Neuronal stem cell (in vitro differentiated cells): ENCODE data around the gene TRNT1.

ENCODE experiments used
- DNase-seq: peaks from one replicate; pipeline ENCODE4 v3.0.0-alpha.2; 2013; ENCODE audit warnings: low spot score
- H2AFZ ChIP-seq: one replicate; pipeline ENCODE4 v1.6.1; 2013; ENCODE audit warnings: mild to moderate bottlenecking, low read length, inconsistent platforms
- H2AK5ac ChIP-seq: 2 replicates; pipeline ENCODE4 v1.6.1; 2013; ENCODE audit warnings: low read depth, mild to moderate bottlenecking, inconsistent platforms, low read length, moderate library complexity, mixed read lengths
- H2BK120ac ChIP-seq: 2 replicates; pipeline ENCODE4 v1.6.1; 2013; ENCODE audit warnings: low read depth, mild to moderate bottlenecking, inconsistent platforms, low read length, moderate library complexity, mixed read lengths
- H2BK12ac ChIP-seq: one replicate; pipeline ENCODE4 v1.6.1; 2013; ENCODE audit warnings: low read length, inconsistent platforms
- H2BK15ac ChIP-seq: 2 replicates; pipeline ENCODE4 v1.6.1; 2013; ENCODE audit warnings: mild to moderate bottlenecking, low read length, inconsistent platforms, mixed read lengths
- H2BK5ac ChIP-seq: one replicate; pipeline ENCODE4 v1.6.1; 2013; ENCODE audit warnings: inconsistent platforms, mild to moderate bottlenecking, low read length, moderate library complexity
- H3K14ac ChIP-seq: one replicate; pipeline ENCODE4 v1.6.1; 2013; ENCODE audit warnings: low read length, inconsistent platforms
- H3K18ac ChIP-seq: 2 replicates; pipeline ENCODE4 v1.6.1; 2013; ENCODE audit warnings: low read length, inconsistent platforms
- H3K23ac ChIP-seq: 2 replicates; pipeline ENCODE4 v1.6.1; 2013; ENCODE audit warnings: low read depth, mild to moderate bottlenecking, mixed read lengths, low read length, inconsistent platforms; ENCODE audit not compliant: poor library complexity
- H3K27ac ChIP-seq: replicated peaks from 3 replicates; pipeline ENCODE4 v1.5.1; 2013; ENCODE audit warnings: low read length, inconsistent platforms
- H3K27me3 ChIP-seq, 3 experiments: 2 replicates each; pipeline ENCODE4 v1.6.1; 2013; ENCODE audit warnings: low read length in 3 of 3, mild to moderate bottlenecking in 2 of 3, inconsistent platforms in 1 of 3, low read depth in 1 of 3, mixed read lengths in 1 of 3, moderate library complexity in 1 of 3; ENCODE audit not compliant: control insufficient read depth in 3 of 3, insufficient read depth in 3 of 3
- H3K36me3 ChIP-seq, 2 donors: replicated peaks in 1 of 2; 2 replicates each; pipeline ENCODE4 v1.6.1; 2013; ENCODE audit warnings: low read length in 2 of 2; ENCODE audit not compliant: control insufficient read depth in 2 of 2, insufficient read depth in 2 of 2
- H3K4ac ChIP-seq: 2 replicates; pipeline ENCODE4 v1.6.1; 2013; ENCODE audit warnings: inconsistent platforms, mild to moderate bottlenecking, low read length, moderate library complexity
- H3K4me1 ChIP-seq, 2 donors: 1 replicate in 1 of 2; 2 replicates in 1 of 2; pipeline ENCODE4 v1.6.1; 2013; ENCODE audit warnings: low read length in 2 of 2, low read depth in 1 of 2; ENCODE audit not compliant: control insufficient read depth in 2 of 2, insufficient read depth in 1 of 2
- H3K4me2 ChIP-seq: one replicate; pipeline ENCODE4 v1.6.1; 2013; ENCODE audit warnings: mild to moderate bottlenecking, low read length, inconsistent platforms; ENCODE audit not compliant: insufficient read depth, poor library complexity, severe bottlenecking
- H3K4me3 ChIP-seq, 2 donors: 2 replicates each; pipeline ENCODE4 v1.5.1; 2013; ENCODE audit warnings: low read length in 2 of 2, mild to moderate bottlenecking in 2 of 2, inconsistent platforms in 1 of 2, moderate library complexity in 1 of 2
- H3K79me1 ChIP-seq: one replicate; pipeline ENCODE4 v1.6.1; 2013; ENCODE audit warnings: low read depth, mild to moderate bottlenecking, inconsistent platforms, low read length, moderate library complexity
- H3K9ac ChIP-seq: one replicate; pipeline ENCODE4 v1.6.1; 2013; ENCODE audit warnings: mild to moderate bottlenecking, low read depth, low read length, inconsistent platforms; ENCODE audit not compliant: poor library complexity
- H3K9me3 ChIP-seq, 2 donors: replicated peaks in 1 of 2; 2 replicates each; pipeline versions ENCODE3 to v1.6.1; 2013; ENCODE audit warnings: low read length in 2 of 2, mild to moderate bottlenecking in 2 of 2, inconsistent platforms in 1 of 2, low read depth in 1 of 2, mixed read lengths in 1 of 2, moderate library complexity in 1 of 2; ENCODE audit not compliant: control insufficient read depth in 2 of 2, insufficient read depth in 1 of 2
- H4K8ac ChIP-seq: one replicate; pipeline ENCODE4 v1.6.1; 2013; ENCODE audit warnings: low read depth, mild to moderate bottlenecking, inconsistent platforms, low read length, moderate library complexity
- H4K91ac ChIP-seq: one replicate; pipeline ENCODE4 v1.6.1; 2013; ENCODE audit warnings: low read length, low read depth, mild to moderate bottlenecking, inconsistent platforms; ENCODE audit not compliant: poor library complexity
- WGBS, 2 donors: extraction: QIAGEN DNeasy Blood & Tissue Kit; methylation state at CpG; one replicate each; pipeline ENCODE4 v1.1.7; 2013; ENCODE audit warnings: missing lambda C conversion rate in 2 of 2, mixed read lengths in 1 of 2; ENCODE audit not compliant: insufficient read length in 2 of 2, insufficient replicate concordance in 1 of 2; ENCODE audit errors: extremely low coverage in 2 of 2; 5-methylcytosine and 5-hydroxymethylcytosine counted together

Gene TRNT1

GRCh38 chr3:3107181-3107580 lies 19.6 kb upstream of the TRNT1 start:
- no peak overlapping the region for H3K27ac ChIP-seq

GRCh38 chr3:3107858-3108257 lies 18.9 kb upstream of the TRNT1 start:
- no peaks in the 10 kb centered on the region for H3K9me3 ChIP-seq
- no peak overlapping the region for H3K4me2 ChIP-seq
- H2BK120ac ChIP-seq: no peak overlapping the region
- no peak overlapping the region for H3K27ac ChIP-seq
- H3K36me3 ChIP-seq: no peaks in the 10 kb centered on the region
- peaks cover 0 to 3% (median 0%) of the 10 kb centered on the region in 3 experiments for H3K27me3 ChIP-seq
- H3K4ac ChIP-seq: no peak overlapping the region
- H4K8ac ChIP-seq: no peak overlapping the region
- H2BK15ac ChIP-seq: no peak overlapping the region
- H3K18ac ChIP-seq: no peak overlapping the region
- H3K4me3 ChIP-seq: no peak overlapping the region
- no peak overlapping the region for H2BK5ac ChIP-seq
- H3K9ac ChIP-seq: no peak overlapping the region
- DNase-seq: no peak
- WGBS, 2 donors: no CpG with 5 or more reads among the region's 3 CpGs
- H2AFZ ChIP-seq: no peak overlapping the region
- H3K79me1 ChIP-seq: peaks cover 2% of the 10 kb centered on the region
- no peak overlapping the region for H3K14ac ChIP-seq
- no peak overlapping the region for H3K23ac ChIP-seq
- no peak overlapping the region for H4K91ac ChIP-seq
- H3K4me1 ChIP-seq: no peaks in the 10 kb centered on the region
- no peak overlapping the region for H2AK5ac ChIP-seq
- H2BK12ac ChIP-seq: no peak overlapping the region

More at GRCh38 chr3:3107181-3107580, 19.6 kb upstream of the TRNT1 start:
- H2BK5ac ChIP-seq: no peak overlapping the region
- no peak overlapping the region for H2AK5ac ChIP-seq
- no peak overlapping the region for H4K8ac ChIP-seq
- no CpG with 5 or more reads among the region's 3 CpGs for WGBS, 2 donors
- no peak overlapping the region for H2BK120ac ChIP-seq
- H3K4me1 ChIP-seq: no peaks in the 10 kb centered on the region
- no peaks in the 10 kb centered on the region for H3K9me3 ChIP-seq
- no peak overlapping the region for H3K4me2 ChIP-seq
- H3K14ac ChIP-seq: no peak overlapping the region
- no peak overlapping the region for H3K23ac ChIP-seq
- peaks cover 2% of the 10 kb centered on the region for H3K79me1 ChIP-seq
- DNase-seq: no peak
- H2BK15ac ChIP-seq: no peak overlapping the region
- no peak overlapping the region for H2BK12ac ChIP-seq
- H3K18ac ChIP-seq: no peak overlapping the region
- H3K36me3 ChIP-seq: no peaks in the 10 kb centered on the region
- no peak overlapping the region for H3K9ac ChIP-seq
- H3K4ac ChIP-seq: no peak overlapping the region
- no peak overlapping the region for H4K91ac ChIP-seq
- no peak overlapping the region for H2AFZ ChIP-seq
- H3K4me3 ChIP-seq: no peak overlapping the region
- H3K27me3 ChIP-seq: peaks cover 0 to 3% (median 0%) of the 10 kb centered on the region in 3 experiments

GRCh38 chr3:3109407-3110298 lies 17.1 kb upstream of the TRNT1 start:
- Histone ChIP-seq H3K18ac (no peak overlapping the region), H3K79me1 (peaks cover 2% of the 10 kb centered on the region), H4K8ac (no peak overlapping the region), H3K4me3 (no peak overlapping the region), H3K4ac (no peak overlapping the region), H2BK15ac (no peak overlapping the region), H3K4me2 (no peak overlapping the region), H3K36me3 (no peaks in the 10 kb centered on the region), H2BK12ac (no peak overlapping the region), H3K9ac (no peak overlapping the region), H3K27ac (no peak overlapping the region), H2AK5ac (no peak overlapping the region), H4K91ac (no peak overlapping the region), H3K27me3 (peaks cover 0 to 3% (median 0%) of the 10 kb centered on the region in 3 experiments), H2BK5ac (no peak overlapping the region), H3K14ac (no peak overlapping the region), H3K4me1 (no peaks in the 10 kb centered on the region), H2BK120ac (no peak overlapping the region), H3K23ac (no peak overlapping the region), H2AFZ (peak overlapping the region; percentile 63), H3K9me3 (no peaks in the 10 kb centered on the region)
- no peak for DNase-seq
- no CpG with 5 or more reads among the region's 11 CpGs for WGBS, 2 donors

- Histone ChIP-seq H3K79me1 (peaks cover 2% of the 10 kb centered on the region), H3K14ac (no peak within 1 kb of the TSS), H3K23ac (no peak within 1 kb of the TSS), H4K91ac (no peak within 1 kb of the TSS), H2AK5ac (no peak within 1 kb of the TSS), H3K36me3 (no peaks in the 10 kb centered on the region), H2BK12ac (no peak within 1 kb of the TSS), H3K18ac (no peak within 1 kb of the TSS), H3K4me1 (no peaks in the 10 kb centered on the region), H3K4me3 (no peak within 1 kb of the TSS), H2BK5ac (no peak within 1 kb of the TSS), H3K27ac (no peak within 1 kb of the TSS), H4K8ac (no peak within 1 kb of the TSS), H2BK15ac (no peak within 1 kb of the TSS), H3K9me3 (no peaks in the 10 kb centered on the region), H3K27me3 (peaks cover 0 to 3% (median 0%) of the 10 kb centered on the region in 3 experiments), H2BK120ac (no peak within 1 kb of the TSS), H2AFZ (peak within 1 kb of the TSS; percentile 63), H3K4ac (no peak within 1 kb of the TSS), H3K9ac (no peak within 1 kb of the TSS), H3K4me2 (no peak within 1 kb of the TSS)
- no CpG with 5 or more reads among the region's 4 CpGs for WGBS, 2 donors
- no peak for DNase-seq
Measured at GRCh38 chr3:3110299-3110630, 16.5 kb upstream of the TRNT1 start, which contains the start of gene IL5RA. TSS of gene IL5RA (minus strand) at chr3:3110374. CDS start at chr3:3104984, 5,390 bp downstream.
